Loucy (cell line): ENCODE data around the gene CFAP69.

Experiments used
- H2AFZ ChIP-seq: fragments of 200-600 bp; sonication (generic); 2 replicates; pipeline ENCODE4 v1.6.0; 2016; ENCODE audit warnings: antibody characterized with exemption, mild to moderate bottlenecking, low read length, moderate library complexity
- H3F3A ChIP-seq: fragments of 200-600 bp; 2 replicates; pipeline ENCODE4 v1.6.0; 2016; ENCODE audit warnings: antibody characterized with exemption, low read depth, mild to moderate bottlenecking
- H3K27me3 ChIP-seq: fragments of 200-600 bp; sonication (generic); 2 replicates; pipeline ENCODE4 v1.6.1; 2014; ENCODE audit warnings: low read length, mild to moderate bottlenecking; ENCODE audit not compliant: insufficient read depth, poor library complexity, severe bottlenecking
- H3K36me3 ChIP-seq: fragments of 200-600 bp; sonication (generic); 2 replicates; pipeline ENCODE4 v1.6.1; 2016; ENCODE audit warnings: low read length; ENCODE audit not compliant: insufficient read depth
- H3K4me1 ChIP-seq: fragments of 200-600 bp; sonication (generic); 2 replicates; pipeline ENCODE4 v1.5.1; 2014; ENCODE audit warnings: low read length, mild to moderate bottlenecking; ENCODE audit not compliant: insufficient read depth, poor library complexity, severe bottlenecking
- H3K4me2 ChIP-seq: fragments of 200-600 bp; sonication (generic); 2 replicates; pipeline ENCODE4 v1.6.0; 2014; ENCODE audit warnings: antibody characterized with exemption, low read length, low read depth, mild to moderate bottlenecking; ENCODE audit not compliant: poor library complexity, severe bottlenecking
- H3K4me3 ChIP-seq: fragments of 200-600 bp; sonication (generic); 2 replicates; pipeline ENCODE4 v1.5.1; 2014; ENCODE audit warnings: low read length, mild to moderate bottlenecking, mixed read lengths; ENCODE audit not compliant: poor library complexity, severe bottlenecking
- H3K79me2 ChIP-seq: fragments of 200-600 bp; sonication (generic); 2 replicates; pipeline ENCODE4 v1.6.1; 2014; ENCODE audit warnings: low read length; ENCODE audit not compliant: insufficient read depth
- H3K9ac ChIP-seq: fragments of 200-600 bp; sonication (generic); 2 replicates; pipeline ENCODE4 v1.6.0; 2014; ENCODE audit warnings: mild to moderate bottlenecking, low read depth, low read length, moderate library complexity; ENCODE audit not compliant: poor library complexity, severe bottlenecking
- H3K9me2 ChIP-seq: fragments of 200-600 bp; sonication (generic); replicated peaks from 2 replicates; pipeline ENCODE4 v1.6.1; 2016; ENCODE audit warnings: low read depth, low read length, mixed read lengths
- H3K9me3 ChIP-seq: fragments of 200-600 bp; sonication (generic); 2 replicates; pipeline ENCODE4 v1.6.1; 2014; ENCODE audit warnings: mild to moderate bottlenecking, antibody characterized with exemption, low read length, low read depth; ENCODE audit not compliant: insufficient read depth
- H4K20me1 ChIP-seq: fragments of 200-600 bp; sonication (generic); 2 replicates; pipeline ENCODE4 v1.6.0; 2014; ENCODE audit warnings: antibody characterized with exemption, low read length, mild to moderate bottlenecking; ENCODE audit not compliant: insufficient read depth, poor library complexity, severe bottlenecking
- CTCF ChIP-seq: fragments of 200-600 bp; sonication (generic); conservative IDR thresholded peaks from 2 replicates; pipeline ENCODE4 v1.5.1; 2014; ENCODE audit warnings: mild to moderate bottlenecking, antibody characterized with exemption, low read length
- EZH2phosphoT487 ChIP-seq: fragments of 200-600 bp; IDR thresholded peaks from 2 replicates; pipeline ENCODE4 v1.6.1; 2018; ENCODE audit warnings: antibody characterized with exemption, mild to moderate bottlenecking, moderate library complexity, borderline replicate concordance

CFAP69 gene

GRCh38 chr7:90244565-90244908 lies 437 bp upstream of the CFAP69 start:
- Histone ChIP-seq H3K9me2 (no peaks in the 10 kb centered on the region), H3K4me1 (no peaks in the 10 kb centered on the region), H3K79me2 (no peaks in the 10 kb centered on the region), H3K4me2 (no peak overlapping the region), H3K9me3 (no peaks in the 10 kb centered on the region), H3K4me3 (no peak overlapping the region), H2AFZ (no peak overlapping the region), H4K20me1 (no peaks in the 10 kb centered on the region), H3K27me3 (no peaks in the 10 kb centered on the region), H3K9ac (no peak overlapping the region), H3K36me3 (no peaks in the 10 kb centered on the region), H3F3A (no peaks in the 10 kb centered on the region)
- TF ChIP-seq CTCF (no peak), EZH2phosphoT487 (no peak)

- Histone ChIP-seq H3K9me2 (no peaks in the 10 kb centered on the region), H3K9ac (no peak overlapping the region), H3K27me3 (no peaks in the 10 kb centered on the region), H3K36me3 (no peaks in the 10 kb centered on the region), H3K79me2 (no peaks in the 10 kb centered on the region), H3K4me2 (no peak overlapping the region), H4K20me1 (no peaks in the 10 kb centered on the region), H3K9me3 (no peaks in the 10 kb centered on the region), H3K4me3 (no peak overlapping the region), H2AFZ (no peak overlapping the region), H3F3A (no peaks in the 10 kb centered on the region), H3K4me1 (no peaks in the 10 kb centered on the region)
- TF ChIP-seq CTCF (no peak), EZH2phosphoT487 (no peak)
Observed at GRCh38 chr7:90246171-90246570, 1.2 kb downstream of the CFAP69 start.

DNA sequence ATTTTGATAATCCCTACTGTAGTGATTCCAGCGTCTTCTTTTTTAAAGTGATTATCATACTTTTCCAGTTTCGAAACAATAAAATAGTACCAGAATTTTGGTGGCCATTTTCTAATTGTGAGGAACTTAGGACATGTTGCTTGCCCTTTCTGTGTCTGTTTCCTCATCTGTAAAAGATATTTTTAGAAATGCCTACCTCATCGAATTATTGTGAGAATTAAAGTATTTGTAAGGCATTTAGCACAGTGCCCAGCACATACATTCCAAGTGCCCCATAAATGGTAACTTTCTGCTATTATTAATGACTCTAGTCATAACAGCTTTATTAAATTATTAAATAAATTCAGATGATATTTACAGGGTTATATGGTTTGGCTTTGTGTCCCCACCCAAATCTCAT lies 3.7 kb downstream of the CFAP69 start:
- TF ChIP-seq EZH2phosphoT487, result no peak
- no peak for TF ChIP-seq CTCF

More for the DNA sequence above, 3.7 kb downstream of the CFAP69 start:
- Histone ChIP-seq H2AFZ (no peak overlapping the region), H3K27me3 (no peaks in the 10 kb centered on the region), H3F3A (no peaks in the 10 kb centered on the region), H4K20me1 (no peaks in the 10 kb centered on the region), H3K79me2 (no peaks in the 10 kb centered on the region), H3K4me2 (no peak overlapping the region), H3K4me1 (no peaks in the 10 kb centered on the region), H3K9me3 (no peaks in the 10 kb centered on the region), H3K36me3 (no peaks in the 10 kb centered on the region), H3K9ac (no peak overlapping the region), H3K9me2 (no peaks in the 10 kb centered on the region), H3K4me3 (no peak overlapping the region)
